Bronchial epithelial cell (primary cell): Measurements from ENCODE around the gene VSIG10L2. TPM values are rescaled to one million over a fixed set of nuclear protein-coding genes. Genes with fewer than 3 reads are reported as not detected.

Experiments used
- DNase-seq: peaks from one replicate; pipeline ENCODE4 v3.0.0-alpha.2; 2010; ENCODE audit warnings: low read depth
- FAIRE-seq: peaks from 2 replicates; lab custom pipeline; 2011; peaks lifted over from hg19 to GRCh38; lab: Jason Lieb, UNC
- H3K27me3 ChIP-seq: 2 replicates; pipeline ENCODE4 v1.5.1; 2011; ENCODE audit warnings: low read length; ENCODE audit not compliant: control insufficient read depth, insufficient read depth
- H3K36me3 ChIP-seq: 2 replicates; pipeline ENCODE4 v1.5.1; 2011; ENCODE audit warnings: low read length; ENCODE audit not compliant: control insufficient read depth, insufficient read depth
- H3K4me3 ChIP-seq: 2 replicates; pipeline ENCODE4 v1.5.1; 2011; ENCODE audit warnings: mild to moderate bottlenecking, low read depth, low read length, control low read depth
- CTCF ChIP-seq: IDR thresholded peaks from 2 replicates; pipeline ENCODE4 v1.5.1; 2011; ENCODE audit warnings: mild to moderate bottlenecking, moderate library complexity, low read length, control low read depth, inconsistent platforms; ENCODE audit not compliant: insufficient read depth, severe bottlenecking
- total RNA-seq: library from RNA; depleted of rRNA; stranded (reverse); fragments of >200 nt; gene quantifications from 2 replicates; pipeline ENCODE4 v1.2.1, GENCODE V29; 2014

The VSIG10L2 gene
- total RNA-seq, 1 donor from 2014 or later: not detected

GRCh38 chr11:125959511-125959910, 13.7 kb downstream of the VSIG10L2 start:
- Histone ChIP-seq H3K36me3 (no peaks in the 10 kb centered on the region), H3K4me3 (no peak overlapping the region), H3K27me3 (no peaks in the 10 kb centered on the region)
- no peak for FAIRE-seq
- no peak for TF ChIP-seq CTCF
- no peak for DNase-seq

GRCh38 chr11:125959931-125960330, 14.1 kb downstream of the VSIG10L2 start:
- TF ChIP-seq CTCF: no peak
- DNase-seq (no peak), FAIRE-seq (no peak)
- Histone ChIP-seq H3K4me3 (no peak overlapping the region), H3K27me3 (no peaks in the 10 kb centered on the region), H3K36me3 (no peaks in the 10 kb centered on the region)

GRCh38 chr11:125960771-125961170, 14.9 kb downstream of the VSIG10L2 start:
- Histone ChIP-seq H3K4me3 (no peak overlapping the region), H3K36me3 (no peaks in the 10 kb centered on the region), H3K27me3 (no peaks in the 10 kb centered on the region)
- TF ChIP-seq CTCF: no peak
- FAIRE-seq (no peak), DNase-seq (no peak)

GRCh38 chr11:125967515-125967914, 21.7 kb downstream of the VSIG10L2 start:
- FAIRE-seq (no peak), DNase-seq (no peak)
- Histone ChIP-seq H3K4me3 (no peak overlapping the region), H3K27me3 (no peaks in the 10 kb centered on the region), H3K36me3 (no peaks in the 10 kb centered on the region)
- TF ChIP-seq CTCF: no peak

- DNase-seq (peak; percentile 86), FAIRE-seq (no peak)
- H3K36me3 ChIP-seq: no peaks in the 10 kb centered on the region
- H3K27me3 ChIP-seq: no peaks in the 10 kb centered on the region
- no peak overlapping the region for H3K4me3 ChIP-seq
- TF ChIP-seq CTCF: no peak
Measured at GRCh38 chr11:125968354-125968753, 22.5 kb downstream of the VSIG10L2 start.

GRCh38 chr11:125971618-125972017, 25.8 kb downstream of the VSIG10L2 start:
- TF ChIP-seq CTCF: no peak
- Histone ChIP-seq H3K36me3 (no peaks in the 10 kb centered on the region), H3K27me3 (no peaks in the 10 kb centered on the region), H3K4me3 (no peak overlapping the region)
- FAIRE-seq (no peak), DNase-seq (no peak)
